K562 (cell line): Measurements from ENCODE around the gene NRG3. TPM values are rescaled to one million over a fixed set of nuclear protein-coding genes. Genes with fewer than 3 reads are reported as not detected.

Experiments
- ATAC-seq: fragments of 200-7000 bp; cut with Tn5 transposase; 3 replicates; pipeline ENCODE4 v1.9.1; 2020; ENCODE audit warnings: moderate library complexity
- BruUV-seq: library from RNA; stranded (reverse); fragments of 400-500 nt; replicated peaks from 2 replicates; lab custom pipeline; 2021; lab: Mats Ljungman, UMichigan
- CTCF ChIA-PET: fragments of 300-600 bp; formaldehyde crosslinking; extraction: SDS; loops from one replicate; lab custom pipeline; 2021; ENCODE audit warnings: low intra/inter-chr PET ratio; lab: Yijun Ruan, JAX
- POLR2A ChIA-PET: fragments of 300-600, 350-650 bp; sonication (Branson Sonifier 250); formaldehyde crosslinking; extraction: SDS; loops from one replicate; lab custom pipeline; 2021; ENCODE audit warnings: antibody characterized with exemption, inconsistent platforms; lab: Yijun Ruan, JAX
- DNase-seq, 4 experiments: peaks; one replicate each; pipeline versions ENCODE4 v3.0.0 to v3.0.0-alpha.2; 2011 to 2018; ENCODE audit warnings: low spot score in 3 of 4, mixed read lengths in 3 of 4; ENCODE audit errors: extremely low read depth in 1 of 4
- FAIRE-seq: peaks from 2 replicates; lab custom pipeline; 2011; peaks lifted over from hg19 to GRCh38; lab: Jason Lieb, UNC
- H2AFZ ChIP-seq: 2 replicates; pipeline ENCODE4 v1.6.0; 2011; ENCODE audit warnings: low read depth, low read length, control low read depth, inconsistent platforms
- H3K27ac ChIP-seq: fragments of 200-600 bp; 3 replicates; pipeline ENCODE4 v1.8.0; 2011; ENCODE audit warnings: low read depth, mild to moderate bottlenecking, control low read depth, inconsistent platforms, low read length, moderate library complexity, mixed read lengths; ENCODE audit errors: extremely low read depth
- H3K27me3 ChIP-seq, 2 experiments: fragments of 300-600 bp in 1 of 2; 2 replicates in 1 of 2; 3 replicates in 1 of 2; pipeline versions ENCODE4 v1.6.0 to v1.8.0; 2011; ENCODE audit warnings: inconsistent platforms in 2 of 2, low read length in 2 of 2, mild to moderate bottlenecking in 1 of 2, mixed read lengths in 1 of 2, moderate library complexity in 1 of 2; ENCODE audit not compliant: control insufficient read depth in 2 of 2, insufficient read depth in 2 of 2
- H3K36me3 ChIP-seq: fragments of 300-600 bp; 3 replicates; pipeline ENCODE4 v1.8.0; 2011; ENCODE audit warnings: mild to moderate bottlenecking, low read length, inconsistent platforms; ENCODE audit not compliant: control insufficient read depth, insufficient read depth
- H3K4me1 ChIP-seq, 2 experiments: fragments of 200-600 bp in 1 of 2; replicated peaks in 1 of 2; 2 replicates in 1 of 2; 3 replicates in 1 of 2; pipeline versions ENCODE4 v1.5.1 to v1.8.0; 2011; ENCODE audit warnings: inconsistent platforms in 2 of 2, low read length in 2 of 2, mild to moderate bottlenecking in 1 of 2, mixed read lengths in 1 of 2, moderate library complexity in 1 of 2; ENCODE audit not compliant: control insufficient read depth in 2 of 2, insufficient read depth in 2 of 2
- H3K4me2 ChIP-seq: 2 replicates; pipeline ENCODE4 v1.6.1; 2011; ENCODE audit warnings: low read length, control low read depth, inconsistent platforms, mixed read lengths; ENCODE audit not compliant: insufficient read depth
- H3K4me3 ChIP-seq: fragments of 200-600 bp; sonication (generic), shearing (Covaris generic); 2 replicates; pipeline ENCODE4 v1.5.1; 2016; ENCODE audit warnings: control low read depth, inconsistent platforms
- H3K79me2 ChIP-seq: fragments of 200-600 bp; 3 replicates; pipeline ENCODE4 v1.8.0; 2011; ENCODE audit warnings: low read length, inconsistent platforms; ENCODE audit not compliant: control insufficient read depth, insufficient read depth
- H3K9ac ChIP-seq, 2 experiments: 2 replicates each; pipeline versions ENCODE4 v1.6.0 to v1.6.1; 2011; ENCODE audit warnings: low read depth in 2 of 2, low read length in 2 of 2, control low read depth in 1 of 2, inconsistent platforms in 1 of 2, mild to moderate bottlenecking in 1 of 2, mixed read lengths in 1 of 2; ENCODE audit not compliant: insufficient read depth in 1 of 2
- H3K9me1 ChIP-seq: one replicate; pipeline ENCODE4 v1.6.0; 2011; ENCODE audit warnings: inconsistent platforms, mild to moderate bottlenecking, low read length, moderate library complexity; ENCODE audit not compliant: control insufficient read depth, insufficient read depth
- H3K9me3 ChIP-seq: replicated peaks from 2 replicates; pipeline ENCODE4 v1.5.1; 2011; ENCODE audit warnings: low read depth, low read length, inconsistent platforms; ENCODE audit not compliant: control insufficient read depth, insufficient read depth
- H4K20me1 ChIP-seq: replicated peaks from 2 replicates; pipeline ENCODE4 v1.6.1; 2011; ENCODE audit warnings: low read length, inconsistent platforms, mixed read lengths; ENCODE audit not compliant: control insufficient read depth, insufficient read depth
- HDAC1 ChIP-seq, 2 experiments: fragments of 450-650 bp; IDR thresholded peaks; 2 replicates each; pipeline ENCODE4 v1.6.1; 2016 to 2017; ENCODE audit warnings: inconsistent platforms in 1 of 2, mild to moderate bottlenecking in 1 of 2, moderate library complexity in 1 of 2
- HINFP ChIP-seq: fragments of 450-650 bp; conservative IDR thresholded peaks from 2 replicates; pipeline ENCODE4 v1.6.1; 2016; ENCODE audit warnings: missing genetic modification characterization, low read depth, mild to moderate bottlenecking, control low read depth, missing compliant biosample characterization
- MCM5 ChIP-seq: fragments of 450-650 bp; IDR thresholded peaks from 2 replicates; pipeline ENCODE4 v1.6.1; 2016; ENCODE audit warnings: low read depth
- RAD21 ChIP-seq, 2 experiments: fragments of 250-450 bp in 1 of 2; fragments of 450-650 bp in 1 of 2; sonication (Bioruptor Pico) in 1 of 2; formaldehyde crosslinking in 1 of 2; IDR thresholded peaks in 1 of 2; conservative IDR thresholded peaks in 1 of 2; 2 replicates each; pipeline versions ENCODE4 v1.4.0 to v1.8.0; 2020 to 2022; ENCODE audit warnings: mild to moderate bottlenecking in 2 of 2, moderate library complexity in 1 of 2
- SMC3 ChIP-seq: conservative IDR thresholded peaks from 2 replicates; pipeline ENCODE4 v1.6.1; 2011; ENCODE audit warnings: low read depth, low read length, improper control_type of control experiment; ENCODE audit not compliant: insufficient read depth
- ZFX ChIP-seq: sonication (generic); formaldehyde crosslinking; IDR thresholded peaks from 2 replicates; pipeline ENCODE4 v1.8.0; 2022; ENCODE audit warnings: mild to moderate bottlenecking, missing genetic modification reagents, moderate library complexity
- ZNF140 ChIP-seq: fragments of 250-450 bp; sonication (Bioruptor Pico); IDR thresholded peaks from 2 replicates; pipeline ENCODE4 v1.8.0; 2021; ENCODE audit warnings: moderate library complexity, mild to moderate bottlenecking, inconsistent platforms
- WGBS: fragments of 100-300 bp; shearing (Covaris generic); methylation state at CpG from one replicate; pipeline ENCODE4 v1.1.6; 2016; ENCODE audit warnings: low coverage, mixed read lengths; ENCODE audit not compliant: insufficient coverage; ENCODE audit errors: missing lambda C conversion rate; 5-methylcytosine and 5-hydroxymethylcytosine counted together
- in situ Hi-C: fragments of 300-500 bp; cut with MboI; formaldehyde crosslinking; loops from 4 replicates; pipeline ENCODE4 v1.15.0; 2018; ENCODE audit warnings: inconsistent platforms, mixed read lengths
- intact Hi-C: fragments of 100-400 bp; cut with micrococcal nuclease; formaldehyde crosslinking; loops from 2 replicates; pipeline ENCODE4 v1.14.2; 2022
- polyA plus RNA-seq, 8 experiments: library from polyadenylated mRNA; depleted of rRNA in 4 of 8; stranded (reverse) in 5 of 8; unstranded in 3 of 8; fragments of >200 nt; fragmentation: Nextera tagmentation in 2 of 8; fragmentation: Illumina TruSeq in 1 of 8; extraction: Ambion mirVana in 2 of 8; extraction: Trizol in 1 of 8; gene quantifications; 2 replicates each; pipeline versions ENCODE4 v1.2.1 to v1.2.3, GENCODE V29; 2011 to 2014; ENCODE audit warnings: inconsistent platforms in 1 of 8, missing spikeins in 1 of 8
- total RNA-seq, 7 experiments: library from RNA; depleted of rRNA in 6 of 7; stranded (reverse); fragments of >200 nt in 6 of 7; fragmentation: Illumina TruSeq in 2 of 7; extraction: Trizol in 2 of 7; gene quantifications; 2 replicates each; pipeline versions ENCODE4 v1.2.1 to v1.2.3, GENCODE V29; 2011 to 2021; ENCODE audit warnings: low replicate concordance in 1 of 7
- TF ChIP-seq, protein P1 (sequence below): sonication (generic); formaldehyde crosslinking; IDR thresholded peaks from 2 replicates; pipeline ENCODE4 v1.9.0; 2022; ENCODE audit warnings: mild to moderate bottlenecking, missing genetic modification reagents
- TF ChIP-seq, protein P2 (sequence below), 2 experiments: fragments of 450-650 bp in 1 of 2; sonication (generic) in 1 of 2; formaldehyde crosslinking in 1 of 2; IDR thresholded peaks; 2 replicates each; pipeline versions ENCODE4 v1.7.1 to v1.9.0; 2016 to 2022; ENCODE audit warnings: inconsistent platforms in 1 of 2, mild to moderate bottlenecking in 1 of 2, missing genetic modification reagents in 1 of 2
- TF ChIP-seq, protein P3 (sequence below): fragments of 450-650 bp; formaldehyde crosslinking; IDR thresholded peaks from 2 replicates; pipeline ENCODE4 v1.4.0; 2022; ENCODE audit warnings: mild to moderate bottlenecking, moderate library complexity

Gene NRG3
- total and polyA plus RNA-seq, 9 of the 15 experiments (the other 6 are each of a cell fraction or from before 2014, with no cell fraction given) = not detected

- Histone ChIP-seq H3K36me3 (no peaks in the 10 kb centered on the region), H3K9me1 (no peaks in the 10 kb centered on the region), H3K9ac (no peak overlapping the region), H3K9me3 (0 out of 2 replicates have a peak, but pooled peaks cover 2% of the 10 kb centered on the region), H2AFZ (no peak overlapping the region), H3K27ac (no peak overlapping the region), H3K27me3 (no peaks in the 10 kb centered on the region), H3K79me2 (no peaks in the 10 kb centered on the region), H3K4me3 (no peak overlapping the region), H4K20me1 (no peaks in the 10 kb centered on the region), H3K4me2 (no peak overlapping the region), H3K4me1 (no peaks in the 10 kb centered on the region)
- 5% methylated on average over 1 of the region's 1 CpG for WGBS
- ChIA-PET CTCF (no interaction called here), POLR2A (no interaction called here)
- no peak for ATAC-seq
- no peak for DNase-seq
- intact Hi-C loops (no loop called here), in situ Hi-C loops (no loop called here)
- no peak for FAIRE-seq
- no TSS peak for BruUV-seq
- TF ChIP-seq, protein P1, sequence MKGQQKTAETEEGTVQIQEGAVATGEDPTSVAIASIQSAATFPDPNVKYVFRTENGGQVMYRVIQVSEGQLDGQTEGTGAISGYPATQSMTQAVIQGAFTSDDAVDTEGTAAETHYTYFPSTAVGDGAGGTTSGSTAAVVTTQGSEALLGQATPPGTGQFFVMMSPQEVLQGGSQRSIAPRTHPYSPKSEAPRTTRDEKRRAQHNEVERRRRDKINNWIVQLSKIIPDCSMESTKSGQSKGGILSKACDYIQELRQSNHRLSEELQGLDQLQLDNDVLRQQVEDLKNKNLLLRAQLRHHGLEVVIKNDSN (CRISPR knock-in tag) = no peak
- TF ChIP-seq, protein P2, sequence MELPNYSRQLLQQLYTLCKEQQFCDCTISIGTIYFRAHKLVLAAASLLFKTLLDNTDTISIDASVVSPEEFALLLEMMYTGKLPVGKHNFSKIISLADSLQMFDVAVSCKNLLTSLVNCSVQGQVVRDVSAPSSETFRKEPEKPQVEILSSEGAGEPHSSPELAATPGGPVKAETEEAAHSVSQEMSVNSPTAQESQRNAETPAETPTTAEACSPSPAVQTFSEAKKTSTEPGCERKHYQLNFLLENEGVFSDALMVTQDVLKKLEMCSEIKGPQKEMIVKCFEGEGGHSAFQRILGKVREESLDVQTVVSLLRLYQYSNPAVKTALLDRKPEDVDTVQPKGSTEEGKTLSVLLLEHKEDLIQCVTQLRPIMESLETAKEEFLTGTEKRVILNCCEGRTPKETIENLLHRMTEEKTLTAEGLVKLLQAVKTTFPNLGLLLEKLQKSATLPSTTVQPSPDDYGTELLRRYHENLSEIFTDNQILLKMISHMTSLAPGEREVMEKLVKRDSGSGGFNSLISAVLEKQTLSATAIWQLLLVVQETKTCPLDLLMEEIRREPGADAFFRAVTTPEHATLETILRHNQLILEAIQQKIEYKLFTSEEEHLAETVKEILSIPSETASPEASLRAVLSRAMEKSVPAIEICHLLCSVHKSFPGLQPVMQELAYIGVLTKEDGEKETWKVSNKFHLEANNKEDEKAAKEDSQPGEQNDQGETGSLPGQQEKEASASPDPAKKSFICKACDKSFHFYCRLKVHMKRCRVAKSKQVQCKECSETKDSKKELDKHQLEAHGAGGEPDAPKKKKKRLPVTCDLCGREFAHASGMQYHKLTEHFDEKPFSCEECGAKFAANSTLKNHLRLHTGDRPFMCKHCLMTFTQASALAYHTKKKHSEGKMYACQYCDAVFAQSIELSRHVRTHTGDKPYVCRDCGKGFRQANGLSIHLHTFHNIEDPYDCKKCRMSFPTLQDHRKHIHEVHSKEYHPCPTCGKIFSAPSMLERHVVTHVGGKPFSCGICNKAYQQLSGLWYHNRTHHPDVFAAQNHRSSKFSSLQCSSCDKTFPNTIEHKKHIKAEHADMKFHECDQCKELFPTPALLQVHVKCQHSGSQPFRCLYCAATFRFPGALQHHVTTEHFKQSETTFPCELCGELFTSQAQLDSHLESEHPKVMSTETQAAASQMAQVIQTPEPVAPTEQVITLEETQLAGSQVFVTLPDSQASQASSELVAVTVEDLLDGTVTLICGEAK (IDR thresholded peaks at IDR 0.05) = no peak
- TF ChIP-seq, protein P2 (CRISPR knock-in tag; IDR thresholded peaks at IDR 0.05) = no peak
- TF ChIP-seq HINFP (tag) (no peak), ZFX (CRISPR knock-in tag) (no peak), HDAC1 (IDR thresholded peaks at IDR 0.05) (no peak), SMC3 (no peak), MCM5 (no peak), ZNF140 (CRISPR knock-in tag) (no peak), RAD21 (CRISPR knock-in tag; conservative IDR thresholded peaks at IDR 0.05 in 1 of 2, IDR thresholded peaks at IDR 0.05 in 1 of 2) (no peak)
- TF ChIP-seq, protein P3, sequence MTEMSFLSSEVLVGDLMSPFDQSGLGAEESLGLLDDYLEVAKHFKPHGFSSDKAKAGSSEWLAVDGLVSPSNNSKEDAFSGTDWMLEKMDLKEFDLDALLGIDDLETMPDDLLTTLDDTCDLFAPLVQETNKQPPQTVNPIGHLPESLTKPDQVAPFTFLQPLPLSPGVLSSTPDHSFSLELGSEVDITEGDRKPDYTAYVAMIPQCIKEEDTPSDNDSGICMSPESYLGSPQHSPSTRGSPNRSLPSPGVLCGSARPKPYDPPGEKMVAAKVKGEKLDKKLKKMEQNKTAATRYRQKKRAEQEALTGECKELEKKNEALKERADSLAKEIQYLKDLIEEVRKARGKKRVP (CRISPR knock-in tag) = no peak
Observed at GRCh38 chr10:82882722-82883121, 1007.7 kb downstream of the NRG3 start.
